Glomerular endothelial cell (primary cell): Measurements from ENCODE around the gene THBD. TPM values are rescaled to one million over a fixed set of nuclear protein-coding genes. Genes with fewer than 3 reads are reported as not detected.
A peak's percentile ranks its signal among the peaks of the same experiment; 100 is the strongest.

ENCODE experiments used
- DNase-seq: peaks from one replicate; pipeline ENCODE4 v3.0.0-alpha.2; 2011; ENCODE audit warnings: low read depth, low spot score; ENCODE audit errors: extremely low read depth
- total RNA-seq: library from RNA; depleted of rRNA; stranded (reverse); fragments of >200 nt; gene quantifications from 2 replicates; pipeline ENCODE4 v1.2.3, GENCODE V29; 2015

THBD gene
- total RNA-seq, 1 donor from 2014 or later = 33.1 TPM

DNA sequence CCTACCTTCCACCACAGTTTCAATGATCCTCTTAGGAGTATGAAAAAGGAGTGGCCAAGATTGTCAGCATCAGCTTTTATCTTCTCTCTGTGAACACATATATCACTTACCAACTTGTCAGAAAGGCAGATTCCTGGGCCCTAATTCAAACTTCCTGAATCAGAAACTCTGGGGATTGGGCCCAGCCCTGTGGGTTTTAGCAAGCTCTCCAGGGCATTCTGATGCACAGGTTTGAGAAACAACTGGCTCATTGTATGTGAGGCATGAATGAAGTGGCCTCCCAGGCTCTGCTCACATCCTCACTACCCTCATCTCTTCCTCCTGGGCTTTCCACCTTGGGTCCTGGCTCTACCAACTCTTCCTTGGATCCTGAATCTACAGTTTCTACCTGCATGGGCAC is 13.2 kb upstream of the THBD start:
- DNase-seq = no peak

DNA sequence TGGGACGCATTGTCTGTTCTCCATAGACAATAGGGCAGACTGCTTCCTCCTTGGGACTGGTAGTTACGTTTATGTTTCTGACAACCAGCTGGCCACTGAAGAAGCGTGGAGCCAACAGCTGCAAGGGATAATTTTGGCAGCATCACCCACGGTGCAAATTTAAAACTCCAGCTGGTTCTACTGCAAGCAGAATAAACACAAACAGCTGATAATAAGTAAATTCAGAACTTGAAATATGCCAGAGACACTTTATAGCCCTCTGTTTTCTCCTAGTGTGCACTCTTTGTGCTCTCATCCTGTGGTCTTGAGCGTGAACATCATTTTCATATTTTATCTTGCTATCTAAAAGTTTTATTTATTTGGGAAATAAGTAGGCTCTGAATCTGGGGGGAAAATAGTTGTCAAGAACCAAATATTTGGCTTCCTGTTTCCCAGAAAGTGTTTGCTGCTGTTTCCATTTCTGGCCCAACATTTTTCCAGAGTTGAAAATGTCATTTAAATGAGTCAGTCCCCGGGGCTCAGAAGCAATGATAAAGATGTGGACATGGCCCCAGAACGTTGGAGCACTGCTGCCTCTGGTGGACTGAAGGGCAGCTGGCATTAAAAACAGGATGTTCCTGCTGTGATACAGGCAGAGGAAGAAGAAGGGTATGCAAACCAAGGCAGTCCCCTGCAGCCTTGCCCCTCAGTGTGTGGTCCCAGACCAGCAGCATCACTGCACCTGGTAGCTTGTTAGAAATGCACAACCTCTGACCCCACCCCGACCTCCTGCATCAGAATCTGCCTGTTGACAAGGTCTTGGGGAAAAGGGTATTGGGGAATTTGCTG is 12.5 kb upstream of the THBD start:
- DNase-seq = no peak

DNA sequence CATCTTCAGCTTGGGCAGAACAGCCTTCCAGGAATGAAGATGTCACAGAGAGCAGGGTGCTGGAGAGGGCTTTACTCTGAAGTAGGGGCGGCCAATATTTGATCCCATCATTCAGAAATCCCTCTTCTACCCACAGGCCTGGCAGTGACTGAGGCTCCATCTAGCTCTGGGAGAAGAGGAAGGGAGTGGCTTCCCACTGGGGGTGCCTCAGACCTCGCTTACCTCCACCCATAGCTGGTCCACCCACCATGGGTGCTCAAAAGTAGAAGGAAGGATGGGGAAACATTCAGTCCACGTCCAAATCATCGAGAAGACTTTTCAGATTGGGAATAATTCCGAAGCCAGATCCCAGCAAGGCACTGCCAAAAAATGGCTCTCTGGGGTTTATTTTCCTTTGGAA is 11.8 kb upstream of the THBD start:
- no peak for DNase-seq

DNA sequence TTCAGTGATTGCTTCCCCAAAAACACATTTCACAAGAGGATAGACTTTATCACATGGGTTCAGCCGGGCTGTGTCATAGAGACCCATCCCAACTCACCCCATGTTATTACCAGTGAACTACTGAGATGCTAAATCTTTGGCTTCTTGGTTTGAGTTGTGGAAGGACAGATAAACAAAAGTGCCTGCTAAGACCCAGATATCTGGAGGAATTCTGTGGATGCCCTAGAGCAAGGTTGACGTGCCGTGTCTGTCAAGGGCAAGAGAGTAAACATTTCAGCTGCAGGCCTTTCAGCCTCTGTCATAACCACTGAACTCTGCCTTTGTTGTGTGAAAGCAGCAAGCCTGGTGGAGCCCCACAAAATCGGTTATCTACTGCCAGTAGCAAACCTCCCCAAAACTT is 11.2 kb upstream of the THBD start:
- no peak for DNase-seq

DNA sequence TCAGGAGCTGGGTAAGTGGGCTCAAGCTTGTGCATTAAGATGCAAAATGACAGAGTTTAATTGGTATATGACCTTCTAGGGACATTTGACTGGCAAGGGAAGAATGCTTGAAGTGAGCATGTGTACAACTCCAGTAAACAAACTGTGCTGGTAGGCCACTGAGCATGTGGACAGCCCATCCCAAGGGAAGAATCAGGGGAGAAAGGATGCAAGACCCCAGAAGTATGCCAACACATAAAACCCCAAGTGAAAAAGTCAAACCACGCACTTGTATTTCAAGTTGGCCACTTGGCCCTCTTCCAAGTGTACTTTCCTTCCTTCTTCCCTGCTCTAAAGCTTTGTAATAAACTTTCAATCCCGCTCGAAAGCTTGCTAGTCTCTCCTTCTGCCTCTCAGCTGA is 10.4 kb upstream of the THBD start:
- DNase-seq = no peak

DNA sequence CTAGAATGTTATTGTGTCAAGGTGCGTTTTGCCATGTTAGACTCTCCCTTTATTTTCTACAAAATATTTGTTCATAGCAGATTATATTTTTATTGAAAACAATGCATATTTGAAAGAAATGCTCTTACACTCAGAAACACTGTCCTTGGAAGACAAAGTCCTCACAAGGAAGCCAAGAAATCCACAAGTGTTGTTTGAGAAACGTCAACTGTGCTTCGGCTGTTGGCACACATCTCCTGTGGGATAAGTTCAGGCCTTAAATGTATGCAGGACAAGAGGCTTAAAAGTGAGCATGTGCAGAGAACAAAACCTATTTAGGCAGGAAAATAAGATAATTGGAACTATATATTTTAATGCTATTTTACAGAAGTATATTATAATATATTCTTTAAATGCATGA is 9.5 kb upstream of the THBD start:
- no peak for DNase-seq

DNA sequence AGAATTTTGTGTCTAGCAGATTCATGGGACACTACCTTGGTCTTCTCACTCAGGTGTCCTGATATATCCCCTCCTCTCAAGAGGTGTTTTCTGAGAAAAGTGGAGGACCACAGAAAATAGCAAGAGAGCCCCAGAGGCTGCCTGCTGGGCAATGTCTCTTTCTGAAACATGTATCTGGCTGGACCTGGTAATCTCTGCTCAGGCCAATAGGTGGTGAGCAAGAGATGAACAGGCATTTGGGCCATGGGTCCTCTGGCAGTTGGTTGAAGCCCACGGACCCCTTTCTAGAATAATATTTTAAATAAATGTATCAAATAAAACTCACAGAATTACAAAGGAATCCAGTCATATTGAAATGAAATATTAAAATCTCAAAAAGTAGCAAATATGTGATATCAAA is 8.8 kb upstream of the THBD start:
- DNase-seq = no peak

DNA sequence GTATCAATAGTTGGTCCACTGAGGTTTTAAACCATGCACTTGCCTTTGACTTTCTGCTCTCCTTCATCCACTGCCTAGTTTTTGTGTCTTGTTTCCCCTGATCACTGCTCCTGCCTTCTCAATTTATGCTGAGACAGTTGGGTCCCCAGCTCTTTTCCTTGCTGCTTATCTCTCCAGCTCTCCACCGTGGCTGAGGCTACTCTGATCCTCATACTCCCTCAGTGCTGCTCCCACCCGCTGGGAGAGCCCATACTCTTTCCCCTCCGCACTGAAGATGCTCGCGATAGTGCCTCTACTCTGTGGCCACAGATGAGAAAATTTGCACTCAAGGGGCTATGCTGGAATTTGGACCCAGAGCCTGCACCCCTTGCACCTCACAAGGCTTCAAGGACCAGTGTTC is 3.4 kb upstream of the THBD start:
- DNase-seq = no peak

DNA sequence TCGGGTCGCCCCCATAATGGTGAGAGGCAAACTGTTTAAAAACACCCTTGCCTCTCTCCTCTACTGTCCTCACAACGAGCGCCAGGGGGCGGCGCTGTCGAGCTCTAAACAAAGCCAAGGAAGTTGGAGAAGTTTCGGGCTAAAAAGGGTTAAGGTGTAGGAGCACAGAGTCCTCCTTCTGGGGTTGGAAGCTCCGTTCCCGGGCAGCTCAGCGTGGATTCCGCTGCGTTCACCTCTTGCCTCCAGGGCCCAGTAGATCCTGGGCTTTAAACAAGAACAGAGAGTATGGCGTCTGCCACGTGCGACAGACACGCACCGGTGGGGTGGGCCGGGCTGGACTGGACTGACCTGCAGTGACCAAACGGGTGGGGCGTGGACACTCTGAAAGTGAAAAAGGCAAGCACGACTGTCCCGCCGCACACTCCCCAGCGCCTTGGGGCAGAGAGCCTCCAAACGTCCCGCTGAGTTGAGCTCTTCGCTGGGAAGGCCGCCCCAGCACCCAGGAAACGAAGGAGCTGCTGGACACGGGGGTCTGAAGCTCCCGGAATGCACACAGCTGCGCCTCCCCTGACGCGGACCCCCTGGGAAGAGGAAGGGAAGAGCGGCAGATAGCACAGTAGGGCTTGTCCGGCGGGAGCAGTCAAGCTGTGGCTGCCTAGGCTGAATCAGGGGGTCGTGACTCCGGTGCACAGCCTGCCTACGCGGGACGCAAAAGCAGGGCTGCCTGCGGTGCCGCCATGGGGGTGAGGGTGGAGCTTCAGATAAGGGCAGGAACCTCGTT is 1.6 kb upstream of the THBD start:
- peak; percentile 75 for DNase-seq

DNA sequence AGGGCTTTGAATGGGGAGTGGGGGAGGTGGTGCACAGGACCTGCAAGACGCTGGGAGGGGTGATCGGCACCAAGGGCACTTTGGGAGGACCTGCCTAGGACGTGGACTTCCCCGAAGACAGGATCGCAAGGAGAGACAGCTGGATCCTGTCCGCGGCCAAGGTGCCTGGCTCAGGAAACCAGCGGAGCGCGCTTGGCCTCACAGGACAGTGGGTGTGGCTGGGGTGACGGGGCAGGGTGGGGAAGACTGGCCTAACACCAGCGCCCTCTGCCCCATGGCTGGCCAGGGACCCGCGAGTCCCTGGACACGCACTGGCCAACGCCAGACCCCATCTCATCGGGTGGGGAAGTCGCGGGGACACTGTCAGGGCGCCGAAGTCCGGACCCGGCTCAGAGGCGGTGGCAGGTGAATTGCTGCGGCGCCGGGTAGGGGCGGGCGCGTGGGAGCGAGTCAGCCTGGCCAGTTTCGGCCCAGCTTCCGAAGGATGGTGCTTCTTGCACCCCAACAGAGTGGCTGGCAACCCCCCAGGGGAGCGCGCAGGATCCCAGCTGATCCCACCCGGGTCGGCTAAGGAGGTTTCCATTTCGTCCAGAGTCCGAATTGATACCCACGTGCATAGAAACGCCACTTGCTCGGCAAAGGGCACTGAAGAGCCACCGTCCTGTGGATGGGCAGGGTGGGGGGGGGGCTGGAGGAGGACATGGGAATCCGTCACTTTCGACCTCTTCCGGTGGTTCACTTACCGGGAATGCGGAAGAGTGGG is 785 bp upstream of the THBD start:
- no peak for DNase-seq

DNA sequence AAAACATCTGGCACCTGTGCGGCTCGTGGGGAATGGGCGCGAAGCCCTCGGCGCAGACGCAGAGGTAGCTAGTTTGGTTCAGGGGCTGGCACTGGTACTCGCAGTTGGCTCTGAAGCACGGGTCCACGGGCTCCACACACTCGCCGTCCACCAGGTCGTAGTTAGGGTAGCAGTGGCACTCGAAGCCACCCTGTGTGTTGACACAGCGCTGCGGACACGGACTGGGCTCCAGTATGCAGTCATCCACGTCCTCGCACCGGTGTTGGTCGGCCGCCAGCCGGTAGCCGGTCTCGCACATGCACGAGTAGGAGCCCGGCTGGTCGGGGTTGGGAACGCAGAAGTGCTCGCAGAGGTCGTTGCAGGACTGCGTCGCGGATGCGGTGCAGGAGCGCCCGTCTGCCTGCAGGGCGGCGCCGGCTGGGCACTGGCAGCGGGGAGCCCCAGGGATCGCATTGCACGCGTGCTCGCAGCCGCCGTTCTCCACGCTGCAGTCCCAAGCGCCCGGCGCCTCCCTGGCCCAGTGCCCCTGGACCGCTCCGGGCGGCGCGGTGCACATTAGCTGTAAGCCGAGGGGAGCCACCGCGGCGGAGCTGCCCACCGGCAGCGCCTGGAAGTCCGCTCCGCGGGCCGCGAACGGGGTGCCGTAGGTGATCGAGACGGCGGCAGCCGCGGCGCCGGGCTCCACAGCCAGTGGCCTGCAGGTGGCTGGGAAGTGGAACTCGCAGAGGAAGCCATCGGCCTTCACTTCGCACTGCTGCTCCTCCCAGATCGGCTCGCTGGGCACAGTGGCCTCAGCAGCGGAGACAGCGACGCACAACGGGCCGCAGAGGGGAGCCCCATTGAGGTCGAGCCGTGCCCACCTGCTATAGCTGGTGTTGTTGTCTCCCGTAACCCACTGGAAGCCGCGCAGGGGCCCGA is 930 bp downstream of the THBD start:
- no peak for DNase-seq

DNA sequence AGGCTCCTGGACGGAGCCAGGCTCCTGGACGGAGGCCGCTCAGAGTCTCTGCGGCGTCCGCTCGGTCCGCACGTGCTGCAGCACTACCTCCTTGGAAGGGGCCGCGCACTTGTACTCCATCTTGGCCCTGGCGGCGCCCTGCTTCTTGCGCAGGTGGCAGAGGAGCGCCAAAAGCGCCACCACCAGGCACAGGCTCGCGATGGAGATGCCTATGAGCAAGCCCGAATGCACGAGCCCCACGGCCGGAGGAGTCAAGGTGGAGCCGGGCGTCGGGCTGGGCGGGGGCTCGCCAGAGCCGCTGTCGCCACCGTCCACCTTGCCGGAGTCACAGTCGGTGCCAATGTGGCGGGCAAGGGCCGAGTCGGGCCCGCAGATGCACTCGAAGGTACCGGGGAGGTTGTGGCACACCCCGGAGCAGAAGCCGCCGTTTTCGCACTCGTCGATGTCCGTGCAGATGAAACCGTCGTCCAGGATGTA is 1.7 kb downstream of the THBD start:
- no peak for DNase-seq

DNA sequence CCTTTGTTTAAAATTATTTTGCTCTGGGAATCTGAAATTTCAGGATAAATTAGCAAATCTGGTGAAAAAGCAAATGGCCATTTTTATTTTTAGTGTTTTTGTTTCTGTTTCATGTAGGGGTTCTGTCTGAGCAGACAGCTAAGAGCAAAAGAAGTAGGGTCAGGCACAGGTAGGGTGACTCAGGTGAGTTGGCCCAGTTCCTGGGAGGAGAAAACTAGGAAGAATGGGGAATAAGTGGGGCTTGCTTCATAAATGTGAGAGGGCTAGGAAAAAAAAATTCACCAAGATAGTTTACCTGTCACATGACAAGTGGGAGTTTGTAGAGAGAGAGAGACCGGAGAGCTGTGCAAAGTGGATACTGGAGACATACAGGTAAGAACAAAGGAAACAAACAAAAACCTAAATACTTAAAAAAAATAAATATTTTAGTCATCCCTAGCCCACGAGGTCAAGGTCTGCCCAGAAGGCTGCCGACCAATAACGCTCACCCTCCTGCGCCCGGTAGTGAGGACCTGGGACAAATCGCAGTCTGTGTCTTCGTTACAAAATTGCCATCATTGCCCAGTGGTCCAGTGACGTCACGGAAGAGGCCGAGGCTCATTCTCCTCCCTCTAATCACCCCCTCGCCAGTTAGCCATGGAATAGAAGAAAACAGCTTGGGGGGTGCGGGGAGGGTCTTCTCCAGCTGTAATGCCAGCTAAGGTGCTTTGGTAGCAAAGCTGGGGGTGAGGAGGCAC is 2.3 kb downstream of the THBD start:
- no peak for DNase-seq

DNA sequence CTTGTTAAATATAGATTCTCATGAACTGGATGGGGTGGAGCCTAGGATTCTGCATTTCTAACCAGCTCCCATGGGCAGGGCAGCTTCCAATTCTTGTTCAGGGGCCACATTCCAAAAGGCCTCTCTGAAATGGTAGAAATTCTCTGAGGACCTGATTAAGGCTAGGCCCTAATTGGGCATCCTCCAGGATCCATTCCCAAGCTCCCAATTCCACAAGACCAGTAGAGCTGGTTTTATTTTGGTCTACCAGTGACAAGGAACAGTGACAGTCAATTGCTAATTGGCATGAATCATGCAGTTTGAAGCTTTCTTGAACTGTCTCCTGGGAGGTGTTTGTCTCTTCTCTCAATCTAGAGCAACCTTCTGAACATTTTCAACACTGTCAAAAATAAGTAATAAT is 3.0 kb downstream of the THBD start:
- DNase-seq = no peak

DNA sequence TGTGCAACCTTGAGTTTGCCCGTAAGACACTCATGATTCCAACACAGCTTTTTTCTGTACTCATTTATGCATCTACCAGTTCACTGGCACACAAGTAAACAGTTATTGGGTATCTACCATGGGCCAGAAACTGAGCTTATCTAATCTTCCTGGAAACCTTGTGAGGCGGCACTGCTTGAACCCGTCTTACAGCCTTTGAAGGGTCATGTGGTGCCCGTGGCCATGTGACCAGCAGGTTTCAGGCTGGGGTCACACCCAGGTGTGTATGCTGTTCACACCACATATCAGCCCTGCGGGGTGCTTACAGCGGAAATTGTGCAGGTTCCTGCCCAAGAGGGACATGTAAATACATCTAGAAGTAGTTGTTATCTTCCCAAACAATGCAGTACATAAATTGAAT is 6.1 kb downstream of the THBD start:
- no peak for DNase-seq

DNA sequence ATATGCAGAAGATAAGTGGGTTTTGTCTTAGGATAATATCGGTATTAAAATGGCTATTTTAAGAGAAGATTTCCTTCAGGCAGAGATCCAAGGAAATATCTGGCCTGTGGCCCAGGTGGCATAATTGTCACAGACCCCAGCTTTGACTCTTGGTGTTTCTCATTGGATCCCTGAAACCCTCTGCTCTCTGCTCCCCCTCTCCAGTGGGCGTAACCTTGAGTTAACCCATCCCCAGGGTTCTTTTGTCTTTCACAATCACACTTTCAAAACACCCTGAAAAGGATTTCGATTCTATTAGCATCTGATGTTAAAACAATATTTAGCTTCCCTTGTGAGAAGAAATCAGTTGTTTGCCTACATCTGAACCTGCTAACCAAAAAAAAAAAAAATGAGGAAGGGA is 7.2 kb downstream of the THBD start:
- DNase-seq = no peak

DNA sequence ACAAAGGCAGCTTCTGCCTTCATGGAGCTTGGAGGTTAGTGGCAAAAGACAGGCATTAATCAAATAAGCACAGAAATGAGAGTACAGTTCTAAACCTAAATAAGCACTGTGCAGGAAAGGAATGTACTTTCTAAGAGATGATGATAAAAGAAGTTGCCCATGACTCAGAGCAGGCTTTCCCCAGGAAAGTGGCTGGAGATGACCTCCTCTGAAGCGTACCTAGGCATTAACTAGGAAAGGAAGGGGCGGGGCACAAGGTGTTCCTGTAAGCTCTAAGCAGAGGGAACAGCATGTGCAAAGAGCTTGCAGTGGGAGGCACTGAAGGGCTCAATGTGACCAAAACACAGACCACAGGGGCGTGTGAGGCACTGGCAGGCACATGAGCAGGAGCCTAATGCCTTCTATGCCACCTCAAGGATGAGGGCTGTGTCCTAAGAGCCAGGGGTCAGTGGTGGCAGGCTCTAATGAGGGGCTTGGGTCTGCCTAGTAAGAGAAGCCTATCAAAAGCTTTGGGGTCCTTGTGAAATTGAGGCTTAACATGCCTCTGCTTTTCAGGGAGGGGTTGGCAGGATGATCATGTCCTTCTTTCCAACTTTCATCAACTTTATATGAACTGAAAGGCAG is 9.5 kb downstream of the THBD start:
- no peak for DNase-seq

DNA sequence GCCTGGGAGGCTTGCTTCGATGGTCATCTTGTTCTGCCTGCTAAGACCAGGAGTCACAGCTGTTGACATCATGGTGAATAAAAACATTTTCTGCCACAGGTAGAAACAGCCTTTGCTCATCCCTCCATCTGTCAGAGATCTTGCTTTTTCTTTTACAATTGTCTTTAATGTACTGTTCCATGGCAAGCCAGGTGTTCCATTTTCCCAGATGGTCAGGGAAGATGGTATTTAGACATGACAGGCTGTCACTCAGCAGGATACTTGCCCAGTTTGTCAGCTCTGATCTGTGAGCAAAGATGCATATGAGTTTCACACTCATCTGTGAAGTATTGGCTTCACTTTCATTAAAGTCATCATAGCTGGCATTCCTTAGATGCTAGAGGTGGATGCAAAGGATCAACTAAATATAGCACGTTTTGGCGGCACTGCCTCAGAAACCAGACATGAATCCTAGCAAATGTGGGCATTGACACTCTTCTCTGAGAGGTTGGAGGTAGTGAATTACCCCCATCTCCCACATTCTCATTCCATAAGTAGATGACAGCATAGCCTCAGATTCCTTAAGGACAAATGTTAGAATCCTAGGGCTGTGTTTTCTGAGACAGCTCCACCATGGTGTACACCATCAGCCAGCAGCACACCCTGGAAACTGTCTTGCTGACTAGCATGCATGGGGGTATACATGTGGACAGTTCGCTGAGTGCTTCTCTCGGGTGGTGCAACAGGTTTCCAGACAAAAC is 10.2 kb downstream of the THBD start:
- no peak for DNase-seq
